RPMI7951 (cell line): Measurements from ENCODE around the gene GPR84. TPM values are rescaled to one million over a fixed set of nuclear protein-coding genes. Genes with fewer than 3 reads are reported as not detected.
"Not testable (repeated sequence)": the region's sequence is repeated elsewhere in the genome, so short reads cannot be mapped to it uniquely, and the experiment has no call there.

Experiments
- DNase-seq: peaks from one replicate; pipeline ENCODE4 v3.0.0-alpha.2; 2012; ENCODE audit warnings: low read depth
- total RNA-seq: library from RNA; depleted of rRNA; stranded (reverse); fragments of >200 nt; shearing (Covaris generic); gene quantifications from 2 replicates; pipeline ENCODE4 v1.2.3, GENCODE V29; 2014; rRNA removed

GPR84 gene
- total RNA-seq, 1 experiment from 2014 or later = 0.12 TPM

- not testable (repeated sequence) for DNase-seq
Measured at GRCh38 chr12:54325442-54326109, 38.7 kb downstream of the GPR84 start.

- DNase-seq = peak; percentile 99
Measured at GRCh38 chr12:54324617-54325441, 39.5 kb downstream of the GPR84 start, which contains the start of gene COPZ1. Gene COPZ1, plus strand, starts transcription at chr12:54325131. Its CDS starts 33 bp downstream, at chr12:54325164.

- no peak for DNase-seq
Measured at GRCh38 chr12:54321363-54321762, 42.9 kb downstream of the GPR84 start.

Other genes with a start within 250 kb of the GPR84 start
- gene SMUG1, start 175.5 kb downstream of the GPR84 start, total RNA-seq = 44.7 and 68.8 TPM in 2 replicates
- gene CBX5, start 84.4 kb downstream of the GPR84 start, total RNA-seq = 29.4 and 30.4 TPM in 2 replicates
- gene HNRNPA1, start 83.8 kb downstream of the GPR84 start, total RNA-seq = 257 and 266 TPM in 2 replicates
- 0.39 and 0.48 TPM in 2 replicates for gene NFE2, start 63.5 kb downstream of the GPR84 start, total RNA-seq
- 171 and 177 TPM in 2 replicates for gene COPZ1, start 39.4 kb downstream of the GPR84 start, total RNA-seq
- 0.24 and 1.3 TPM in 2 replicates for gene ZNF385A, start 20.2 kb upstream of the GPR84 start, total RNA-seq
- 154 and 167 TPM in 2 replicates for gene ITGA5, start 54.8 kb upstream of the GPR84 start, total RNA-seq
- gene GTSF1, start 109.1 kb upstream of the GPR84 start, total RNA-seq = not detected in 2 replicates
- gene NCKAP1L, start 133.3 kb upstream of the GPR84 start, total RNA-seq = not detected in 2 replicates
- not detected in 2 replicates for gene PDE1B, start 185.1 kb upstream of the GPR84 start, total RNA-seq
- gene PPP1R1A, start 224.2 kb upstream of the GPR84 start, total RNA-seq = not detected in 2 replicates